Cardiac muscle cell (in vitro differentiated cells and primary cell): ENCODE data around the gene SHLD1. TPM values are rescaled to one million over a fixed set of nuclear protein-coding genes. Genes with fewer than 3 reads are reported as not detected.

Experiments
- DNase-seq, 2 donors: peaks; one replicate each; pipeline versions ENCODE4 v3.0.0 to v3.0.0-alpha.2; 2010 to 2017; ENCODE audit warnings: low read depth in 1 of 2, low spot score in 1 of 2
- H3K27ac ChIP-seq: fragments of 200-600 bp; sonication (generic); 2 replicates; pipeline ENCODE4 v1.5.1; 2016
- H3K27me3 ChIP-seq: fragments of 200-600 bp; sonication (generic); 2 replicates; pipeline ENCODE4 v1.6.0; 2016; ENCODE audit warnings: control low read depth
- H3K36me3 ChIP-seq: fragments of 200-600 bp; sonication (generic); 2 replicates; pipeline ENCODE4 v1.5.1; 2016; ENCODE audit warnings: control low read depth
- H3K4me1 ChIP-seq: fragments of 200-600 bp; sonication (generic); 2 replicates; pipeline ENCODE4 v1.8.1; 2017; ENCODE audit warnings: low read depth, mild to moderate bottlenecking, mixed run types
- H3K4me3 ChIP-seq: fragments of 200-600 bp; sonication (generic); 2 replicates; pipeline ENCODE4 v1.5.1; 2016; ENCODE audit warnings: mild to moderate bottlenecking
- H3K9me3 ChIP-seq: fragments of 200-600 bp; sonication (generic); 2 replicates; pipeline ENCODE4 v1.5.1; 2017; ENCODE audit warnings: low read depth, mild to moderate bottlenecking, control low read depth
- polyA plus RNA-seq: library from polyadenylated mRNA; unstranded; fragments of >200 nt; fragmentation: Nextera tagmentation; extraction: Ambion mirVana; gene quantifications from 2 replicates; pipeline ENCODE4 v1.2.1, GENCODE V29; 2016
- total RNA-seq: library from RNA; depleted of rRNA; stranded (reverse); fragments of >200 nt; gene quantifications from 2 replicates; pipeline ENCODE4 v1.2.3, GENCODE V29; 2016
- TF ChIP-seq, protein P1 (sequence below): IDR thresholded peaks from 2 replicates; pipeline ENCODE4 v1.5.1; 2012; ENCODE audit warnings: low read depth, mild to moderate bottlenecking, low read length

SHLD1 gene
- total and polyA plus RNA-seq, 2 experiments from 2014 or later = 3.4 to 10.9 TPM

DNA sequence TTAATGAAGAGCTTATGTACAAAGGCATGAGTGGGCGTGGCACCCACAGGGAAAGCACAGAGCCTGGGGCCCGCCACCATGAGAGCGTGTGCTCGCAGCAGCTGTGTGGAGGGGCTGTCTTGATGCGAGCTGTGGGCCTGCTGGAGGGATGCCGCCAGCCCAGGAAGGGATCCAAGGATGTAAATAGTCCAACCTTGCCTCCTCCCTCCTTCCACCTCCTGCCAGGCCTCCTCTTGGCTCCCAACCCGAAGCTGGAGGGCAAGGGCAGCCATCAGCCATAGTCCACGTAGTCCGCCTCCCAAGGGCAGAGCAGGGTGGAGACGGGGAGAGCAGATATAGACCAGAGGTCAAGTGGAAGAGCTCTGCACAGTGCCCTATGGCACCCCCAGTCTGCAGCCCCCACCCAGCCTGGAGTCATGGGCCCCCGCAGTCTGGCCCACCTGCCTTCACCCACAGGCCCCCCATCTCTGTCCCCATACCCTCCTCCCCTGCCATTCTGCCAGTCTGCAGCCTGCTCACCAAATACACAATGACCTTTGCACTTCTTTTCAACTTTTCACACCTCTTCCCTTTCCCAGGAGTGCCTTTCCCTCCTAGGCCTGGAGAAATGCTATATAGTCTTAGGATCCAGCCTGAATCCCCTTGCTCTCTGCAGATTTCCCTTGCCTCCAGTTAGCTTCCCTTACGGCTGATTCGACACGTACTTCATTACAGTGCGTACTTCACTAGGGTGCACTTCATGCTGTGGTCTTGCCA, 77.1 kb downstream of the SHLD1 start:
- no peaks in the 10 kb centered on the region for H3K9me3 ChIP-seq

DNA sequence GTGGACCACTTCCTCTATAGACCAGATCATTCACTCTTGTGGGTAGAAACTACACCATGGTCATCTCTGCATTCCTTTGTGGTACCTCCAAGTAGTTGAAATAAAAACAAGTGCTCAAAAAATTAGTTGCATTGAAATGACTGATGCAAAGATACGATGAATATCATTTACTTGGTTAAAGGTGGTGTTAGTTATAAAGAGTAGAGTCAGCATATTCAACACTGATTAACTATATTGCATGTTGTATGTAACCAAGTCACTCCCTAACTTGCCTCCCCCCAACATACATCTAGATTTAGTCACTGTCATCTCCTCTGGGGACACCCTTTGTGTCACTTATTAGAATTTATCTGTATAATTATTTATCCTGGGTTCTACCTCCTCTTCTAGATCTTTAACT, 77.7 kb downstream of the SHLD1 start:
- Histone ChIP-seq H3K9me3 (no peaks in the 10 kb centered on the region), H3K27me3 (no peaks in the 10 kb centered on the region), H3K36me3 (no peaks in the 10 kb centered on the region), H3K4me1 (peaks cover 5% of the 10 kb centered on the region), H3K4me3 (no peak overlapping the region), H3K27ac (no peak overlapping the region)
- TF ChIP-seq, protein P1, sequence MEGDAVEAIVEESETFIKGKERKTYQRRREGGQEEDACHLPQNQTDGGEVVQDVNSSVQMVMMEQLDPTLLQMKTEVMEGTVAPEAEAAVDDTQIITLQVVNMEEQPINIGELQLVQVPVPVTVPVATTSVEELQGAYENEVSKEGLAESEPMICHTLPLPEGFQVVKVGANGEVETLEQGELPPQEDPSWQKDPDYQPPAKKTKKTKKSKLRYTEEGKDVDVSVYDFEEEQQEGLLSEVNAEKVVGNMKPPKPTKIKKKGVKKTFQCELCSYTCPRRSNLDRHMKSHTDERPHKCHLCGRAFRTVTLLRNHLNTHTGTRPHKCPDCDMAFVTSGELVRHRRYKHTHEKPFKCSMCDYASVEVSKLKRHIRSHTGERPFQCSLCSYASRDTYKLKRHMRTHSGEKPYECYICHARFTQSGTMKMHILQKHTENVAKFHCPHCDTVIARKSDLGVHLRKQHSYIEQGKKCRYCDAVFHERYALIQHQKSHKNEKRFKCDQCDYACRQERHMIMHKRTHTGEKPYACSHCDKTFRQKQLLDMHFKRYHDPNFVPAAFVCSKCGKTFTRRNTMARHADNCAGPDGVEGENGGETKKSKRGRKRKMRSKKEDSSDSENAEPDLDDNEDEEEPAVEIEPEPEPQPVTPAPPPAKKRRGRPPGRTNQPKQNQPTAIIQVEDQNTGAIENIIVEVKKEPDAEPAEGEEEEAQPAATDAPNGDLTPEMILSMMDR = no peak
- DNase-seq = no peak

More for the DNA sequence above, 77.1 kb downstream of the SHLD1 start:
- no peaks in the 10 kb centered on the region for H3K4me1 ChIP-seq
- TF ChIP-seq, protein P1 = no peak
- H3K27ac ChIP-seq = no peak overlapping the region
- no peak overlapping the region for H3K4me3 ChIP-seq
- DNase-seq = no peak
- no peaks in the 10 kb centered on the region for H3K36me3 ChIP-seq
- no peaks in the 10 kb centered on the region for H3K27me3 ChIP-seq

DNA sequence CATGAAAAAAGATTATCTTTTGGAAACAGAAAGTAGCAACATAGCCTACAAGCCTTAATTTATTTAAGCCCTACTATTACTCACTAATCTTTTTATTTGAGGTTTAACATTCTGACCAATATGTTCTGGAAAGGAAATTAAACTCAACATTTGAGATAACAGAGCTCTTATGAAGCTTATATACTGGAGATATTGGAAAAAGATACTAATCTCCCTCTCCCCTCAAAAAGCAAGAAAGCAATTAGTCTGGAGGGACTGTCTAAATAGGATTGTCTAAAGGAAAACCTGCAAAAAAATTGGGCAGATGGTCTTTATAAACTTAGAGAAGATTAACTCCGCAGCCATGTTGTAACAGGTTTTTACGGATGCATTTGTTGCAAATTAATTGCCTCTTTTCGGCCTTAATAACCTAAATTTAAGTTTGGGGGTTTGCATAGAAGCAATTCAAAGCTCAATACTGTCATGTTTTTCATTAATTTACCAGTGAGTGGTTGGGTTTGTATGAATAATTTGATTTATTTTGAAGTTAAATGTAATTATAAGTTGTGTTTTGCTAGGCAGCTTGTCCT, 79.1 kb downstream of the SHLD1 start:
- H3K27me3 ChIP-seq = no peaks in the 10 kb centered on the region
- H3K9me3 ChIP-seq = no peaks in the 10 kb centered on the region
- H3K27ac ChIP-seq = no peak overlapping the region
- H3K36me3 ChIP-seq = no peaks in the 10 kb centered on the region
- peaks cover 13% of the 10 kb centered on the region for H3K4me1 ChIP-seq
- DNase-seq = no peak
- H3K4me3 ChIP-seq = no peak overlapping the region
- TF ChIP-seq, protein P1 = no peak

DNA sequence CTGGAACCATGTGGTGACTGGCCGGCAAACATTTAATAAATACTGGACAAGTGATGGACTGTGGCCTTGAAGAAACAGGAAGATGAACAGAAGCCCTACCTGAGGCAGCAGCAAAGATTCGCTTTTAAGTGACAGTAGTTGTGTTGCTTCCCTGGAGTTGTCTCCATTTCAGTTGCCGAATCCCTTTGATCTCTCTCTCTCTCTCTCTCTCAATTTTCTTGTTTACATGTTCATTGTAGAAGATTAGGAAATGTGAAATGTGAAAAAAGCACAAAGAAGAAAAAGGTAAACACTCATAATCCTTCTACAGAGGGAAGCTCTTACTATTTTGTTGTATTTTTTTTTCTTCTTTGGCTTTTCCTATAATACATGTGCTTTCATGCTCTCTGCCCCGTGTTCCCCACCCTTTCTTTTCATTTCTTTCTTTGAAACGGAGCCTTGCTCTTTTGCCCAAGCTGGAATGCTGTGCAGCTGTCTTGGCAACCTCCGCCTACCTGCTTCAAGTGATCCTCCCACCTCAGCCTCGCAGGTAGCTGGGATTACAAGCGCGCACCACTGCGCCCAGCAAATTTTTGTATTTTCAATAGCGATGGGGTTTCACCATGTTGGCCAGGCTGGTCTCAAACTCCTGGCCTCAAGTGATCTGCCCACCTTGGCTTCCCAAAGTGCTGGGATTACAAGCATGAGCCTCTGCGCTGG, 81.5 kb downstream of the SHLD1 start:
- no peaks in the 10 kb centered on the region for H3K9me3 ChIP-seq
- no peaks in the 10 kb centered on the region for H3K27me3 ChIP-seq
- no peak overlapping the region for H3K4me3 ChIP-seq
- TF ChIP-seq, protein P1 = no peak
- H3K27ac ChIP-seq = no peak overlapping the region
- H3K4me1 ChIP-seq = peaks cover 16% of the 10 kb centered on the region
- no peaks in the 10 kb centered on the region for H3K36me3 ChIP-seq
- no peak for DNase-seq

DNA sequence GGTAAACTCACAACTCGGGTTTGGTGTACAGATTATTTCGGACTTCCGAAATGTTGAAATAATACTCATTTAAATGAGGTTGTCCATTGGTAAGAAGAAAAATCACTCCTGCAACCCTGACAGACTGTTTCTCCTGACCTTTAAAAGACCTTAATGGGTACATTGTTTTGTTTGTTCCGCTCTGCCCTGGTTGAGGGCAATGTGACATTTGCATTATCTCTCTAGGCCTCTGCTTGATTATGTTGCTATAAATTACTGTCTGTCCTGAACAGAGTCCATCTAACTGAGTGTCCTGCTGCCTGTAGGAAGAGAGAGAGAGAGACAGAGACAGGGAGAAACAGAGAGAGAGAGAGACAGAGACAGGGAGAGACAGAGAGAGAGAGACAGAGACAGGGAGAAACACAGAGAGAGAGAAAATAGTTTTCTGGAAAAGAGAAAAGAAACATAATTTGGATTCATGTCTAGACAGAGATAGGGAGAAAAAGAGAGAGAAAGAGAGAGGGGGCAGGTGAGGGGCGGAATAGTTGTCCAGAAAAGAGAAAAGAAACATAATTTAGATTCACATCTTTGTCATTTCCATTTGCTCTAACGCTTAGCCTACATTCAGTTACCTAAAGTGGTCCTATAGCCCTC, 83.2 kb downstream of the SHLD1 start:
- H3K4me3 ChIP-seq = no peak overlapping the region
- DNase-seq = no peak
- no peaks in the 10 kb centered on the region for H3K9me3 ChIP-seq
- no peaks in the 10 kb centered on the region for H3K27me3 ChIP-seq
- peaks cover 16% of the 10 kb centered on the region for H3K4me1 ChIP-seq
- TF ChIP-seq, protein P1 = no peak
- H3K36me3 ChIP-seq = no peaks in the 10 kb centered on the region
- peak overlapping the region; percentile 35 for H3K27ac ChIP-seq
